ENCODE measurements around the gene MLKL.
"Not testable (repeated sequence)": the region's sequence is repeated elsewhere in the genome, so short reads cannot be mapped to it uniquely, and the experiment has no call there.

Gene MLKL

DNA sequence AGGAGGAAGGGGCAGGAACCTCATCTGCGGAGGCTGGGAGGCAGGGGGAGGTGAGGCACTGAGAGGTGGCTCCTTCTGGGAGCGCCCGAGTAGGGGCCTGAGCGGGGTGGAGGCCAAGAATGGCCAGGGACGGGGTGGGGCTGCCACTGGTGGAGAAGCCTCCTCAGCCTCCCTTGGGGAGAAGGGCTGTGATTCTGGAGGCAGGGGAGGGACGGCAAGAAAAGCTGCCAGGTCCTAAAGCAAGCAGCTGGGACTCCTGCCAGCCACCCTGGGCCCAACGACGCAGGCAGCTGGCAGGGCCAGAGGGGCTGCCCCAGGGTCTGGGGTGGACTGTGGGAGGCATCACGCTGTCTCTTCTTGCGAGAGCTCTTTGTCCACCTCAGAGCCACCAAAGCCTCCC, 12.7 kb upstream of the MLKL start:
- DNase-seq = no peak
- in situ Hi-C loops (cut with MboI; ENCODE audit: low pct_unique_long_range_greater_than_20kb, low sequenced_read_pairs) = no loop called here

DNA sequence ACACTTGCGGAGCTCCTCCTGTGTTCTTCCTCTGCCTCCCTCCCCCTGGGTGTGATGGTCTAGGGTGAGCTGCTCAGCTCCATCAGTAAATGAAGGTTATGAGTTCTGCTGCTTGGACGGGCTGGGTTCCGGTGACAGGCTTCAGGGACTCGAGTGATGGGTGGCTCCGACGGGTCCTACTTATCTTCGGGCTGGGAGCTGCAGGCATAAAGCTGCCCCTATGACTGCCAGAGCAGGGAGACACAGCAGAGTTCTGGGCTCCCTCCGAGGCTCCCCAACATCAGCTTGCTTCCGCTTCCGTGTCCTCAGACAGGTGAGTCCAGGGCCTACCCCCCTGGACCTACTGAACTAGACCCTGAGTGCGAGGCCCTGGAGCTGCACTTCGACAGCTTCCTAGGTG, 11.3 kb upstream of the MLKL start:
- in situ Hi-C loops (cut with MboI; ENCODE audit: low pct_unique_long_range_greater_than_20kb, low sequenced_read_pairs) = no loop called here
- DNase-seq = no peak

DNA sequence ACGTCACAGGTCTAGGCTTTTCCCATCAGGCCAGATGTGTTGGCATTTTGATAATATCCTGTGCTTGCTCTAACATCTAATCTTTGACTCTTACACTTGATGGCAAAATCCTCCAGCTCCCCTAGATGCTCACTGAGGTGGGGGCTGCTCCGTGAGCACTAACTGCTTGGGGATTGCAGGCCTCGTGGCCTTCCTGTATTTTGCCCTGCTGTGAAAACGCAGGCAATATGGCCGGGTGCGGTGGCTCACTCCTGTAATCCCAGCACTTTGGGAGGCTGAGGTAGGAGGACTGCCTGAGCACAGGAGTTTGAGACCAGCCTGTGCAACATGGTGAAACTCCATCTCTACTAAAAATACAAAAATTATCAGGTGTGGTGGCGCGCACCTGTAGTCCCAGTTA, 9.7 kb upstream of the MLKL start:
- no peak for DNase-seq
- in situ Hi-C loops (cut with MboI; ENCODE audit: low pct_unique_long_range_greater_than_20kb, low sequenced_read_pairs) = no loop called here

DNA sequence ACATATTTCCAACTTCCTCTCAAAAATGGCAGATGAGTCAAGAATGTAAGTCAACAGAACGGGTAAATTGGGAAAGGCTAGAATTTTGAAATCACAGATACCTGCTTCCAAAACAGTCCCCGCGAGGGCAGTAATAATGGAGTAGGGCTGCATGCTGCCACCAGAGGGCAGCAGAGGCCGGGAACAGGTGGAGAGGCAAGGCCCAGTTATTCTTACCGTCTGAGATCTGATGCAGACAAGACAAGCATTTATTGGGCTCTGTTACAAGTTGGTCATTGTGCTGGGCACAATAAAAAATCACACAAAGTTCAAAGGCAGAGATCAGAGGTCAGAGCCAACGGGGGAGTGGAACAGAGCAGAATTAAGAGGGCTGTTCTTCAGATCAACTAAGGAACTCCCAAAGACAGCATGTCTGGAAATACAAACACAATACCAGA, 8.8 kb upstream of the MLKL start:
- in situ Hi-C loops (cut with MboI; ENCODE audit: low pct_unique_long_range_greater_than_20kb, low sequenced_read_pairs) = no loop called here
- DNase-seq = peak; percentile 80

DNA sequence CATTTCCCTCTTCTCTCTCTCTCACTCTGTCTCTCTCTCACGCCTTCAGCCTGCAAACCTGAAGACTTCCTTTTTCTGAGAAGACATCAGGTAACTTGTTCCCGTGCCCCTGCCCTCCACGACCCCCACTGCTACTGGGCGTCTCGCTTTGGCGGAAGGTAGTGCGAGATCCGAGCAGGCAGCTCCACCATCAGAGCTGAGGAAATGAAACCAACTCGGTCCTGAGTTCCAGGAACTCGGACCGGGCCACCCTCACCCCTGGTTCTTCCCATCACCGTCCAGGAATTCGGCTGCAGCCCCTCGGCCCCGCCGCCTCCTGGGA, 585 bp downstream of the MLKL start:
- in situ Hi-C loops (cut with MboI; ENCODE audit: low pct_unique_long_range_greater_than_20kb, low sequenced_read_pairs) = no loop called here
- no peak for DNase-seq

DNA sequence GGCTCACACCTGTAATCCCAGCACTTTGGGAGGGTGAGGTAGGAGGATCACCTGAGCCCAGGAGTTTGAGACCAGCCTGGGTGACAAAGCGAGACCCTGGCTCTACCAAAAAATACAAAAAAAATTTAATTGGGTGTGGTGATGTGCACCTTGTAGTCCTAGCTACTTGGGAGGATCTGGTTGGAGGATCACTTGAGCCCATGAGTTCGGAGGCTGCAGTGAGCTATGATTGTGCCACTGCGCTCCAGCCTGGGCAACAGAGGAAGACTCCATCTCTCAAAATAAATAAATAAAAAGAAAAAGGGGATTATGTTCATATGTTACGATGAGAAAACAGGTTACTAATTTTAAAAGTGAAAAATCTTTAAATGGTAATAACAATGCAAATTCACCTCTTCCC, 996 bp downstream of the MLKL start:
- in situ Hi-C loops (cut with MboI; ENCODE audit: low pct_unique_long_range_greater_than_20kb, low sequenced_read_pairs) = no loop called here

DNA sequence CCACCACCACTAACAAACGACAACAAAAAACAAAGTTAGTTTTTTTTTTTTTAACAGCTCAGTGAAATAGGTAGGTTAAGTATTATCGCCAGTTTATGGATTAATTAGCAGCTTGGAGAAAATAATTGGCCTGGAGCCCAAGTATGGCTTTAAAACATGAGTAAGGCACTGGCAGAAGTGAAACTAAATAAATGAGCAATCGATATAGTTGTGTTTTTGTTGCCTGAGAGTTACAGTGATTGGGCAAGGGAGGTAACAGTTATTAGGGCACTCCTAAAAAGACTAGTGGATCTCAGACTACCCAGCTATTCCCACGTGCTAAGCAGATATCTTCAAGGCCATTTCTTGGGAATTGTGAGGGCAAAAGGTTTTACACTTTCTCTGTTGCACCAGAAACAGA, 2.4 kb downstream of the MLKL start:
- DNase-seq = no peak
- in situ Hi-C loops (cut with MboI; ENCODE audit: low pct_unique_long_range_greater_than_20kb, low sequenced_read_pairs) = no loop called here

More for the DNA sequence above, 996 bp downstream of the MLKL start:
- DNase-seq = peak; percentile 21

DNA sequence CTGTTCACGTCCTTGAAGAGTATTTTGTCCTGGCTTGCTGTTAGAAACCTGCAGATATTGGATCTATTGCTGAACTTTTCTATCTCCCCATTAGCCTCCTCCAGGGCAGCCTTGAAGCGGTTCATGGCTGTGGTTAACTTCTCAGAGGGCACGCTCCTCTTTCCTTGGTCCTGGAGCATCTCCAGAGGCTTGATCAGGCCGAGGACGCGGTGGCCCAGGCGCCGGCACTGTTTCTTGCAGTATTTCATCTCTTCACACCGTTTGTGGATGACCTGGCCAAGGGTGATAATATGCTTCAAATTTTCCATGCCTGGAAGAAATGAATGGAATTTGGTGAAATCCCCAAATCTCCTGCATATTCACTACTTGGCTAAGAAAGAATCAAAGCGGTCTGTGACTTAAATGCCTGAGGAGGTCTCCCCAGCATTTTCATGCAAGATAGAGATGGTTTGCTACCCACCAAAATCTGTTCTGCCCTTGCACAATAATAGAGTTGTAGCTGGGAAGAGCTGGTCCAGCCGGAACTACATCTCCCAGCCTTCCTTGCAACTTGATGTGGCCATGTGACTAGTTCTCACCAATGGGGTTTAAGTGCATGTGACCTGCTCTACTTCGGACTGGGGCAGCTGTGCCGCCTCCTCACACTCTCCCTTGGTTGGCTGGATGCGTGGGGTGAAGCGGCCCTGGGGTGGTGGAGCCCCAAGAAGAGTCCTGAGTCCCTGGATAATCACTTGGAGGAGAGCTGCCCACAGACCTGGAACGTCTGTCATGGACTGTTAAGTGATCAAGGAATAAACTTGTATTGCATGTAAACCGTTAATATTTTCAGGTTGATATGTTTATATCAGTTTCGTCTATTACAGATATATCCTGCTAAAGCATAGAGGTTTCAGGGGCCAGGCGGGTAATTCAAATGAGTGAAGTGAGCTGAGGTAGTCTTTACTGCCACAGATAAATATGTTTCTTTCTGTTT, 4.9 kb downstream of the MLKL start:
- DNase-seq = peak; percentile 60
- in situ Hi-C loops (cut with MboI; ENCODE audit: low pct_unique_long_range_greater_than_20kb, low sequenced_read_pairs) = no loop called here

DNA sequence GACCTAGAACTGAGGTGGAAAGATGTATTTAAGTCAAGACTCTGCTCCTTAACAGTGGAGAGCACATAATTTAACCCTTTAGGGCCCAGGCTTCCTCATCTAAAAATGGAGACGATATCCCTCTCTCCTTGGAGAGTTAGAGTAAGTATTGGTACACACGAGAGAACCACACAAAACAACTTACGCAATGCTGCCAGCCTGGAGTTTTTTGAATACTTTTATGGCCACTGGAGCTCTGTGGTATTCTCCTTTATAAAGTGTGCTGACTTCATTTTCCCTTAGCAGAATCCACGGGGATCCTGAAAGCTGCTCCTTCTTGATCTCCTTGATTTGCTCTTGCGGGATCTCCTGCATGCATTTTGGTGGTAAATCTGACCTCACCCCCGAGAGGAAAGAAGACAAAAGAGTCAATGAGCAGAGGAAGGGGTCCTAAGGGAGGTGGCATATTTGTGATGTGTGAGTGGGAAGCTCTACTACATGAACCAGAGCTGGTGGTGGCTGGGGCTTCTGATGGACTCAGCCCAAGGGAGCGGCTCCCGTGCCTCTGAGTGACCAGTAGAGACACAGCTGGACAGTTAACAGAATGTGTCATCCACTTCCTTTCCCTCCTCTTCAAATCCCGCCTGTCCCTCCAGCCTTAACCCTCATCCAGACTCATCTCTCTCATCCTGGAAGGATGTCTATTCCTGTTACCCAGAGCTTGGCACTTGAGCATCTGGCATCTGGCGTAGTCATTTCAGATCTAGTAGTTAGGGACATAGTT, 9.4 kb downstream of the MLKL start:
- DNase-seq = no peak
- in situ Hi-C loops (cut with MboI; ENCODE audit: low pct_unique_long_range_greater_than_20kb, low sequenced_read_pairs) = no loop called here

DNA sequence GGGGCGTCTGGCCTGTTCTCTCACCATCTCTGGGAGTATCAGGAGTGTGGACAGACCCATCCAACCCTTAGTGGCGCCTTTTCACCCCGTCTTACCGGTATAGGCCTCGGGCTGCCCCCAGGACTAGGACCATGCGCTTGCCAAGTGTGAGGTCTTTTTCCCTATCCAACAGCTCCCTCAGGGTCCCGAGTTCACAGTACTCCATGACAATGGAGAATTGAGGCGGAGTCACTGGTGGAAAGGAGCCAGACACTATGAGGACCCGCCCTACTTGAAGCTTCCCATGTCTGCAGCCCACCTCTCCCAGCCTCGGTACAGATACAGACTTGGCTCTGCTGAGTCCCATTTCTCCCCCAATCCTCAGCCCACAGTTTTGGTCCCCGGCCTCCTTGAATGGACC, 18.1 kb downstream of the MLKL start:
- no peak for DNase-seq

DNA sequence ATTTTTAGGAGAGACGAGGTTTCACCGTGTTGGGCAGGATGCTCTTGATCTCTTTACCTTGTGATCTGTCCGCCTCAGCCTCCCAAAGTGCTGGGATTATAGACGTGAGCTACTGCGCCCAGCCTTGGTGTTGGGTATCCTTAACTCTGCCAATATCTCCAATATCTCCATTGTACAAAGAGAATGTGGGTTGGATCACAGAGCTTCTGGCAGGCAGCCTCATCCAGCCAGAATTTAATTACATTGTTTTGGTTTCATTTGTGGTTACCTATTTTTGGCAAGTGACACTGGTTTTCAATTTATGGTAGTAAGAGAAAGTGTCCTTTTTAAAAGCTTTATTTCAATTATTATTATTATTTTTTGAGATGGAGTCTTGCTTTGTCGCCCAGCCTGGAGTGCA, 20.0 kb downstream of the MLKL start:
- DNase-seq = no peak
- in situ Hi-C loops (cut with MboI; ENCODE audit: low pct_unique_long_range_greater_than_20kb, low sequenced_read_pairs) = no loop called here

More for the DNA sequence above, 18.1 kb downstream of the MLKL start:
- in situ Hi-C loops (cut with MboI; ENCODE audit: low pct_unique_long_range_greater_than_20kb, low sequenced_read_pairs) = no loop called here

DNA sequence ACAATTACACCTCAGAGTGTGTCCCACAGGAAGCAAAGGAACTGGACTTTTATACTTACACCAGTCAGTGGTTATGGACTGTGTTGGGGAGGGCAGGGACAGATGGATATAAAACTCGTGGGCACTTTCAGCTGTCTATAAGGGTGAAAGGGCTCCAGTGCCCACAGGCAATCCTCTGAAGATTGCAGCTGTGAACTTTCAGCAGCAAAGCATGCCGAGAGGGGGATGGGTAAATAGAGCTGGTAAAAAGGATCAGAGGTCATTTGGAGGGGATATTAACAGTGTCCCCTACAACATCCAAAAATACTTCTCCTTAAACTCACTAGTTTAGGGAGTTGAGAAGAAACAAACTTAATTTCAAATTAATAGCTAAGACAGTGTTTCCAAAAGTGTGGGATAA, 20.7 kb downstream of the MLKL start:
- in situ Hi-C loops (cut with MboI; ENCODE audit: low pct_unique_long_range_greater_than_20kb, low sequenced_read_pairs) = no loop called here
- no peak for DNase-seq

DNA sequence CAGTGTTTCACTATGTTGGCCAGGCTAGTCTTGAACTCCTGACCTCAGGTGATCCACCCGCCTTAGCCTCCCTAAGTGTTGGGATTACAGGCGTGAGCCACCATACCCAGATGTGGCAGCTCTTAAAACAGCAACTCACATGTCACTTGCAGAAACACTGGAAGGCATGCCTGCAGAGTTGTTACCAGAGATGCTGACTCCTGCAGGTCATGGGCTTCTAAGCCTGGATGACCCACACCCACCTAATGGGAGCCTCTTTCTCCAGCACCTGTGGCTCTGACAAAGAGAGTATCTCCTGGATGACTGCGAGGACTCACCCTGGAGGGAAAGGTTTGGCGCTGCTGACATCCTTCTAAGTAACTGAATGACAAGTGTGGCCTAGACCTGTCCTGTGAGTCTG, 22.8 kb downstream of the MLKL start:
- in situ Hi-C loops (cut with MboI; ENCODE audit: low pct_unique_long_range_greater_than_20kb, low sequenced_read_pairs) = no loop called here
- no peak for DNase-seq

DNA sequence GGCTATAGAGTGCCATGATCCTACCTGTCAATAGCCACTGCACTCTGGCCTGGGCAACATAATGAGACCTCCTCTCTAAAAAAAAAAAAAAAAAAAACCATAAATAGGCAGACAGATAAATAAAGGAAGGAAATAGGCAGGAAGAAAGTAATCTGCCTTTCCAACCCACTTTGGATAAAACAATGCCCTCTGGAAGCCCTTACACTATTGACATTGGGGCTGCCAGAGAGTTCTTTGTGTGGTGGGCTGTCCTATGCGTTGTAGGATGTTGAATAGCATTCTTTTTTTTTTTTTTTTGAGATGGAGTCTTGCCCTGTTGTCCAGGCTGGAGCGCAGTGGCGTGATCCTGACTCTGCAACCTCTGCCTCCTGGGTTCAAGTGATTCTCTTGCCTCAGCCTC, 26.8 kb downstream of the MLKL start:
- in situ Hi-C loops (cut with MboI; ENCODE audit: low pct_unique_long_range_greater_than_20kb, low sequenced_read_pairs) = no loop called here
- DNase-seq = no peak

DNA sequence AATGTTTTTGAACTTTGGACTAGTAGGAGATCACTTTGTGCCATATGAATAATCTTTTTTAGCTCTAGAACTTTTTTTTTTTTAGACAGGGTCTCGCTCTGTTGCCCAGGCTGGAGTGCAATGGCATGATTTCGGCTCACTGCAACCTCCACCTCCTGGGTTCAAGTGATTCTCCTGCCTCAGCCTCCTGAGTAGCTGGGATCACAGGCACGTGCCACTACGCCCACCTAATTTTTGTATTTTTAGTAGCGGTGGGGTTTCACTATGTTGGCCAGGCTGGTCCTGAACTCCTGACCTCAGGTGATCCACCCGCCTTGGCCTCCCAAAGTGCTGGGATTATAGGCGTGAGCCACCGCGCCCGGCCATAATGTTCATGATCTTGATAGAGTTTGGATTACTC, 31.8 kb downstream of the MLKL start:
- DNase-seq; in situ Hi-C loops (cut with MboI; ENCODE audit: low pct_unique_long_range_greater_than_20kb, low sequenced_read_pairs): not testable (repeated sequence)

DNA sequence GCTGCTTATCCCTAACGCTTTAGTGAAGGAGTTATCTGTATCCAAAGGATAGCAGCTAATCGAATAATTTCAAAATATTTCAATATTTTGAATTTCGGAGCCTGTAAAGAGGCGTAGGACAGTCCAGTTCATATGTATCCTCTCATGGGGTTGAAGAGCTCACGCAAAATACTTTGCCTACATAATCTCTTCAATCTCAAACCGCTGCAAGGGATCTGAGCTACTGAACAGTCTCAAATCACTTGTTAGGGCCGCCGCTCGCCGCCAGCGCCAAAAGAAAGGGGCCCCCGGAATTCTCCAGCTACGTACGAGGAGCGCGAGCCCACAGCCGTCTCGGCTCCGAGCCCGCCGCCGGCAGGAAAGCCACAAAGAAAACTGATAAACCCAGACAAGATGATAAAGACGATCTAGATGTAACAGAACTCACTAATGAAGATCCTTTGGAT, 33.4 kb downstream of the MLKL start:
- peak; percentile 63 for DNase-seq
- in situ Hi-C loops (cut with MboI; ENCODE audit: low pct_unique_long_range_greater_than_20kb, low sequenced_read_pairs) = no loop called here

DNA sequence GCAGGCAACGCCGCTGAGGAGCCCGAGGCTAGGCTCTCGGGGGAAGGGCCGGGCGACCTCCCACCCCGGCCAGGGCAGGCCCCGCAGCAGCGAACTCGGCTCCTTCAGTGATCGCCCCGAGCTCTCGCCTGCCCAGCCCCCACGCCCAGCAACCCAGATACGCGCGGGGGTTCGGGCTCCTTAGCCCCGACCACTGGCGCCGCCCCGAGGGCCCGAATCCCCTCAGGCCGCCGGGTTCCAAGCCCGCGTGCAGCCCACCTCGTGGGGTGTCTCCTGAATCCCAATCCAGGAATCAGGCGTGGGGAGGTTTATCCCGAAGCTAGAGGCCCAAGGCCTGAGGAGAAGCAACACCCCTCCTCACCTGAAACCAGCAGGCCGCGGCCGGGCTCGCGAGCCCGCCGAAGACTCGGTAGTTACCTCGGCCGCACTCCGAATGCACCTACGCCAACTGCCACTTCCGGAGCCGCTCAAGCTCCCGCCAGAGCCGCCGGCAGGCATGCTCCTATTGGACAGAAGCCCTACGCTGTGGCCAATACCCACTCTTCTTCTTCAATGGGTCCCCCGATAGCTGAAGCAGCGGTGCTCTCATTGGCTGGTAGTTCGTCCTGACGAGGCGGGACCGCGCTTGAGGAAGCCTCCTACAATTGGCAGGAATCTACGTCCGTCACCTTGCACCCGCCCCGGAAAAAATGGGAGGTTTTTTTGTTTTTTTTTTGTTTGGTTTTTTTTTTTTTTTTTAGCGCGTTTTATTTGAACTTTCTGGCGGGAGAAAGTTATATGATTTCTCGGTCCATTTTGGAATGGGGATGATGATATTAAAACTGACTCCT, 34.0 kb downstream of the MLKL start, which contains the start of gene RFWD3:
RFWD3 (minus strand) TSS at position 453 of the 830 bp plus-strand sequence. CDS start 5,428 bp downstream, outside the sequence.
- peak; percentile 98 for DNase-seq
- in situ Hi-C loops (cut with MboI; ENCODE audit: low pct_unique_long_range_greater_than_20kb, low sequenced_read_pairs) = no loop called here

DNA sequence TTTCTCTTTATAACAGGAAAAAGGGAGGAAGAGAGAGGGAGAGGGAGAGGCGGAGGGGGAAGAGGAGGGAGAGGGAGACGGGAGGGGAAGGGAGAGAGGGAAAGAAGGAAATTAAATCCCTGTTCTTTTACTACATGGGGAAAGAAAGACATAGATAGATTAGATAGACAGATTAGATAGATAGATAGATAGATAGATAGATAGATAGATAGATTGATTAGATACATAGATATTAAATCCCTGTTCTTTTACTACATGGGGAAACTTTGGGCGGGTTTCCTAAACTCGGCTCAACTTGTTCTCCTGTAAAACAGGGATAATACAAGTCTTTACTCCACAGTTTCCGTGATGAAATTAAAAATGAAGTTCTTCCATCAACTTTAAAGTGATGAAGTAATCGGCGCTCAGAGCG, 34.6 kb downstream of the MLKL start:
- no peak for DNase-seq
- in situ Hi-C loops (cut with MboI; ENCODE audit: low pct_unique_long_range_greater_than_20kb, low sequenced_read_pairs) = no loop called here

DNA sequence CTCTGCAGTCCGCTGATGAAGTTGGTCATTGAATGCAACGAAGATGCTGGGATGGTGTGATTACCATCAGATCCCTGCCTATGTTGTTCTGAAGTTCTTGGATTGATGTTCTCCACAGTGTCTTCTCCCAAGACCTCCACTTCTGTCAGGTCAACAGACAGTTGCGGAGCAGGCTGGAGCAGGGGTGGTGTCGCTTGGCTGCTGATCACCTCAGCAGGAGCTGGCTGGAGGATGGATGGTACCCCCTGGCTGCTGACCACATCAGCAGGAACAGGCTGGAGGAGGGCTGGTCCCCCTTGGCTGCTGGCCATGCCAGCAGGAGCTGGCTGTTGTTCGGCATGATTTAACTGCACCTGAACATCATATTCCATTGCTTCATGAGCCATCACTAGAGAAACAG, 39.6 kb downstream of the MLKL start:
- in situ Hi-C loops (cut with MboI; ENCODE audit: low pct_unique_long_range_greater_than_20kb, low sequenced_read_pairs) = no loop called here
- no peak for DNase-seq
